ENCODE measurements around the gene MEF2A. TPM values are rescaled to one million over a fixed set of nuclear protein-coding genes. Genes with fewer than 3 reads are reported as not detected.

The MEF2A gene
- polyA plus RNA-seq, 3 donors = 20.3 to 61.8 (median 33.5) TPM

GRCh38 chr15:99706557-99707303, 140.9 kb downstream of the MEF2A start:
- Mint-ChIP-seq H3K4me3 (no peak overlapping the region), H3K36me3 (peaks cover 48 to 53% of the 10 kb centered on the region in 2 donors), H3K27me3 (ENCODE audit: low read depth in 3 of 3) (no peaks in the 10 kb centered on the region), H3K9me3 (no peaks in the 10 kb centered on the region), H3K27ac (peak overlapping the region in 2 of 7 donors; percentile 12 to 60), H3K4me1 (peaks cover 19% of the 10 kb centered on the region)
- H3K4me2 ChIP-seq (replicated peaks; ENCODE audit: extremely low read depth, low read length, poor library complexity, severe bottlenecking) = no peak overlapping the region
- no peak overlapping the region for H3K27ac ChIP-seq (ENCODE audit: low read depth in 1 of 2, low read length in 2 of 2)
- no peak overlapping the region for H2AFZ ChIP-seq (ENCODE audit: insufficient read depth, low read depth, low read length, poor library complexity, severe bottlenecking)
- H3K4me3 ChIP-seq (replicated peaks in 1 of 3; ENCODE audit: low read depth in 2 of 3, low read length in 3 of 3) = no peak overlapping the region
- no peak for DNase-seq
- H3K36me3 ChIP-seq (replicated peaks in 1 of 2; ENCODE audit: control insufficient read depth in 1 of 2, insufficient read depth in 2 of 2, low read length in 2 of 2) = peaks cover 43 to 68% of the 10 kb centered on the region in 2 donors
- H3K9me3 ChIP-seq (replicated peaks in 1 of 2; ENCODE audit: control insufficient read depth in 1 of 2, insufficient read depth in 1 of 2, low read length in 2 of 2) = no peaks in the 10 kb centered on the region
- H3K9ac ChIP-seq (ENCODE audit: insufficient read depth, low read length, poor library complexity, severe bottlenecking) = no peak overlapping the region
- H3K79me2 ChIP-seq (ENCODE audit: insufficient read depth, low read length) = no peaks in the 10 kb centered on the region
- H4K20me1 ChIP-seq (ENCODE audit: insufficient read depth, low read length) = peaks cover 48% of the 10 kb centered on the region
- H3K27me3 ChIP-seq (ENCODE audit: control insufficient read depth in 2 of 2, insufficient read depth in 2 of 2, low read length in 2 of 2) = no peaks in the 10 kb centered on the region
- intact Hi-C loops (cut with micrococcal nuclease) = loop anchor here (5.0 to 10.0 kb wide), 2 partner anchors 424 to 432 kb away; no protein-coding TSS in a partner anchor
- TF ChIP-seq CTCF (IDR thresholded peaks at IDR 0.05) = no peak
- H3K4me1 ChIP-seq (ENCODE audit: control insufficient read depth in 1 of 2, insufficient read depth in 2 of 2, low read length in 2 of 2) = peaks cover 11 to 16% of the 10 kb centered on the region in 2 donors
- WGBS (ENCODE audit: insufficient coverage) = 100% methylated on average over 2 of the region's 10 CpGs

GRCh38 chr15:99707473-99708270, 141.9 kb downstream of the MEF2A start:
- TF ChIP-seq CTCF (IDR thresholded peaks at IDR 0.05) = no peak
- Histone ChIP-seq H3K36me3 (replicated peaks in 1 of 2; ENCODE audit: control insufficient read depth in 1 of 2, insufficient read depth in 2 of 2, low read length in 2 of 2) (peaks cover 52 to 77% of the 10 kb centered on the region in 2 donors), H3K4me2 (replicated peaks; ENCODE audit: extremely low read depth, low read length, poor library complexity, severe bottlenecking) (no peak overlapping the region), H4K20me1 (ENCODE audit: insufficient read depth, low read length) (peaks cover 54% of the 10 kb centered on the region), H3K9ac (ENCODE audit: insufficient read depth, low read length, poor library complexity, severe bottlenecking) (no peak overlapping the region), H2AFZ (ENCODE audit: insufficient read depth, low read depth, low read length, poor library complexity, severe bottlenecking) (no peak overlapping the region), H3K79me2 (ENCODE audit: insufficient read depth, low read length) (no peaks in the 10 kb centered on the region), H3K4me1 (ENCODE audit: control insufficient read depth in 1 of 2, insufficient read depth in 2 of 2, low read length in 2 of 2) (peaks cover 11 to 16% of the 10 kb centered on the region in 2 donors), H3K27me3 (ENCODE audit: control insufficient read depth in 2 of 2, insufficient read depth in 2 of 2, low read length in 2 of 2) (no peaks in the 10 kb centered on the region), H3K9me3 (replicated peaks in 1 of 2; ENCODE audit: control insufficient read depth in 1 of 2, insufficient read depth in 1 of 2, low read length in 2 of 2) (no peaks in the 10 kb centered on the region), H3K4me3 (replicated peaks in 1 of 3; ENCODE audit: low read depth in 2 of 3, low read length in 3 of 3) (no peak overlapping the region), H3K27ac (ENCODE audit: low read depth in 1 of 2, low read length in 2 of 2) (no peak overlapping the region)
- Mint-ChIP-seq H3K4me1 (peaks cover 19% of the 10 kb centered on the region), H3K4me3 (no peak overlapping the region), H3K27me3 (ENCODE audit: low read depth in 3 of 3) (no peaks in the 10 kb centered on the region), H3K36me3 (peaks cover 57 to 63% of the 10 kb centered on the region in 2 donors), H3K9me3 (no peaks in the 10 kb centered on the region), H3K27ac (peak overlapping the region in 2 of 7 donors; percentile 18 to 79)
- 95% methylated on average over 3 of the region's 11 CpGs for WGBS (ENCODE audit: insufficient coverage)
- intact Hi-C loops (cut with micrococcal nuclease) = loop anchor here (5.0 to 10.0 kb wide), 2 partner anchors 425 to 433 kb away; no protein-coding TSS in a partner anchor
- no peak for DNase-seq
